ENCODE data around the gene DRC7. TPM values are rescaled to one million over a fixed set of nuclear protein-coding genes. Genes with fewer than 3 reads are reported as not detected.
A peak's percentile ranks its signal among the peaks of the same experiment; 100 is the strongest.

DRC7 gene
- total RNA-seq, 1 experiment from 2014 or later: 0.85 TPM

DNA sequence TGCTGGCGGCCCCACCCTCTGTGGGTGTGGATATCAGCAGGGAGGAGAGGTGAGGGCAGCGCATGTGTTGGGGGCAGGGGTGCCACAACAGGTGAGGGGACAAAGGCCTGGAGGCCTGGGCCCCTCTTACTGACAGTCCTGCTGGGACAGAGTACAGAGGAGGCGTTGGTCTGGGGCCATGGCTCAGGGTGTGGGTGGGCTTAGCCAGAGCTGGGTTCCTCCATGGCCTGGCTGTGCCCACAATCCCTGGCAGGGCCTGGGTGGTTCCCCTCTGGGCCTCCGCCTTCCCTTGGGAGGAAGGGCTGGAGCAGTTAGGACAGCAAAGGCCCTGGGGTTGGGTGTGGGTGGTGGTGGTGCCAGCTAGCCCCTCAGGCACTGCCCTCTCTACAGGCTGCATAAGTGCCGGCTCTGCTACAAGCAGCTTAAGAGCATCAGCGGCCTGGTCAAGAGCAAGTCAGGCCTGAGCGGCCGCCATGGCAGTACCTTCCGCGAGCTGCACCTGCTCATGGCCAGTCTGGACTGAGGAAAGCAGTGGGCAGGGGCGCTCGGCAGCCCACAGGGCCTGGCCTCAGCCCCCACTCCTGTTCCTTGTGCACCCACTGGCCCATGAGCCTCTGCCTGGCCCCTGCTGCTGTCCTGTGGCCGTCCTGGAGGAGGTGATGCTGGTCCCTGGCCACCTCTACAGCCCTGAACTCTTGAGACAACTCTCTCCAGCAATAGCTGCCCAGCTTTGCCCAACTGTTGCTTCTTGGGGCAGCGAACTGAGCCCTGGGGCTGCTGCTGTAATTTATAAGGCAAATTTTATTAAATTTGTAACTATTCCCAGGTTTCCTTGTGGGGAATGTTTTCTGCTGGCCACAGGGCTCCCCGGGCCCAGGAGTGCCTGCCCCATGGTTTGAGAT lies 62.1 kb downstream of the DRC7 start:
- Histone ChIP-seq H3K4me1 (replicated peaks; ENCODE audit: insufficient read depth) (peaks cover 21% of the 10 kb centered on the region), H3K27ac (no peak overlapping the region), H2AFZ (no peak overlapping the region), H3K27me3 (ENCODE audit: insufficient read depth, low read depth) (no peaks in the 10 kb centered on the region), H3K4me2 (no peak overlapping the region), H3K9me2 (ENCODE audit: insufficient read depth) (no peaks in the 10 kb centered on the region), H3K36me3 (ENCODE audit: low read depth) (no peaks in the 10 kb centered on the region), H3F3A (ENCODE audit: insufficient read depth, low read depth) (peaks cover 9% of the 10 kb centered on the region; the same call in 1 of the 2 replicates), H3K9me3 (ENCODE audit: insufficient read depth, low read depth) (no peaks in the 10 kb centered on the region), H4K20me1 (ENCODE audit: insufficient read depth) (peaks cover 5% of the 10 kb centered on the region; the same call in 1 of the 2 replicates), H3K4me3 (no peak overlapping the region), H3K79me2 (ENCODE audit: low read depth) (no peaks in the 10 kb centered on the region)
- no peak for DNase-seq
- TF ChIP-seq CTCF (conservative IDR thresholded peaks at IDR 0.05): no peak
- intact Hi-C loops (cut with micrococcal nuclease; ENCODE audit: unreplicated experiment): loop anchor here (1.0 to 2.0 kb wide), 4 partner anchors 107 to 249 kb away; partner anchors contain the start of genes USB1 and ZNF319
- ChIA-PET POLR2A (ENCODE audit: unreplicated experiment) (no interaction called here), CTCF (no interaction called here)
- BruUV-seq (replicated peaks): no TSS peak

DNA sequence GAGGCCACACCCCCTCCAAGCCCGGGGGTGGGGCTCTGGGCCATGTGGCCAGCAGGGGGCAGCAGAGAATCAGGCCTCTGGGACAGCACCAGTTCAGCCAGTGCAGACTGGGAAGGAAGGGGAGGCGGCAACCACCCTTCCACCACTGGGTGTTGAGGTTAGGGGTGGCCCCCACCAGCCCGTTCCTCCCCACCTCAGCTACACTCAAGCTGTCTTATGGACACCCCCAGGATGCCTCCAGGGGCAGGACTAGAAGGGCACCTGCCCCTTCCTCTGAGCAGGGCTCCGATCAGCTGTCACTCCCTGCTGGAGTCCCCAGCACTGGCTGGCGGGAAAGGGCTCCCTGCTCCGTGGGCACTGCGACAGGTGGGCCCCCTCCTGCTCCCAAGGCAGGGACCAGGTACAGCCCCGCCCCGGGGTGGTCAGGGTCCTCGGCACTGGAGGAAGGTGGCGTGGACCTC lies 62.8 kb downstream of the DRC7 start:
- H3K4me2 ChIP-seq: no peak overlapping the region
- no peaks in the 10 kb centered on the region for H3K9me3 ChIP-seq (ENCODE audit: insufficient read depth, low read depth)
- intact Hi-C loops (cut with micrococcal nuclease; ENCODE audit: unreplicated experiment): loop anchor here (1.0 to 2.0 kb wide), 4 partner anchors 106 to 248 kb away; partner anchors contain the start of genes USB1 and ZNF319
- no peak overlapping the region for H3K27ac ChIP-seq
- no peak overlapping the region for H2AFZ ChIP-seq
- ChIA-PET CTCF (interaction anchor here (0.6 to 0.9 kb wide), 2 partner anchors 31 to 106 kb away, joined by 3 read pairs; no protein-coding TSS in a partner anchor), POLR2A (ENCODE audit: unreplicated experiment) (interaction anchor here (0.6 kb wide), 1 partner anchor 196 kb away, joined by 4 read pairs; no protein-coding TSS in a partner anchor)
- no peaks in the 10 kb centered on the region for H3K79me2 ChIP-seq (ENCODE audit: low read depth)
- no peak overlapping the region for H3K4me3 ChIP-seq
- H4K20me1 ChIP-seq (ENCODE audit: insufficient read depth): peaks cover 5% of the 10 kb centered on the region; the same call in 1 of the 2 replicates
- no peaks in the 10 kb centered on the region for H3K36me3 ChIP-seq (ENCODE audit: low read depth)
- H3K9me2 ChIP-seq (ENCODE audit: insufficient read depth): no peaks in the 10 kb centered on the region
- TF ChIP-seq EZH2 (IDR thresholded peaks at IDR 0.05; ENCODE audit: low read depth) (no peak), CTCF (conservative IDR thresholded peaks at IDR 0.05) (peak; percentile 96)
- H3K4me1 ChIP-seq (replicated peaks; ENCODE audit: insufficient read depth): peaks cover 21% of the 10 kb centered on the region
- BruUV-seq (replicated peaks): no TSS peak
- peaks cover 9% of the 10 kb centered on the region; the same call in 1 of the 2 replicates for H3F3A ChIP-seq (ENCODE audit: insufficient read depth, low read depth)
- DNase-seq: peak; percentile 59 to 91
- H3K27me3 ChIP-seq (ENCODE audit: insufficient read depth, low read depth): no peaks in the 10 kb centered on the region

DNA sequence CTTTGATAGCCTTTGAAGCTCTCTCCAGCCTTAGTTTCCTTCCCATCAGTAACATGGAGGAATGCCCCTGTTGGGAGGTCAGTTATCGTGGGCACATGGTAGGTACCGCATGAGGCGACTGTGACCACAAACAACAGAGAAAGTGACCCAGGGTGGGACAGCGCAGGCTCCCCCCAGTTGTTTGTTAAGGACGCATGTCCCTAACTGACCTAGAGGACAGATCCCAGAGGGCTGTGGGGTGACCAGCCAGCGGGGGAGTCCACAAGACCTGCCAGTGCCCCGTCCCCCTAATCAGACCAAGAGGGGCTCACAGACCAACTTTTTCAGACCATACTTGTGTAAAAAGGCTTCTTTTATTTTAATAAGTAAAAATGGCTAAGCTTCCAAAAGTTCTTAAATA lies 63.3 kb downstream of the DRC7 start:
- Histone ChIP-seq H3K27me3 (ENCODE audit: insufficient read depth, low read depth) (no peaks in the 10 kb centered on the region), H3K4me2 (no peak overlapping the region), H2AFZ (no peak overlapping the region), H3K36me3 (ENCODE audit: low read depth) (no peaks in the 10 kb centered on the region), H4K20me1 (ENCODE audit: insufficient read depth) (peaks cover 5% of the 10 kb centered on the region; the same call in 1 of the 2 replicates), H3K27ac (no peak overlapping the region), H3K9me2 (ENCODE audit: insufficient read depth) (no peaks in the 10 kb centered on the region), H3F3A (ENCODE audit: insufficient read depth, low read depth) (peaks cover 9% of the 10 kb centered on the region; the same call in 1 of the 2 replicates), H3K79me2 (ENCODE audit: low read depth) (no peaks in the 10 kb centered on the region), H3K4me3 (no peak overlapping the region), H3K4me1 (replicated peaks; ENCODE audit: insufficient read depth) (peaks cover 21% of the 10 kb centered on the region), H3K9me3 (ENCODE audit: insufficient read depth, low read depth) (no peaks in the 10 kb centered on the region)
- TF ChIP-seq EZH2 (IDR thresholded peaks at IDR 0.05; ENCODE audit: low read depth) (no peak), CTCF (conservative IDR thresholded peaks at IDR 0.05) (no peak)
- POLR2A ChIA-PET (ENCODE audit: unreplicated experiment): interaction anchor here (0.6 kb wide), 1 partner anchor 195 kb away, joined by 4 read pairs; no protein-coding TSS in a partner anchor
- no TSS peak for BruUV-seq (replicated peaks)
- no peak for DNase-seq
- intact Hi-C loops (cut with micrococcal nuclease; ENCODE audit: unreplicated experiment): loop anchor here (1.0 to 2.0 kb wide), 4 partner anchors 105 to 247 kb away; partner anchors contain the start of genes USB1 and ZNF319
- CTCF ChIA-PET: interaction anchor here (0.6 to 0.9 kb wide), 2 partner anchors 31 to 105 kb away, joined by 3 read pairs; no protein-coding TSS in a partner anchor
